A204.1 (cell line): ENCODE measurements around the gene MAD1L1.

Experiments used
- FAIRE-seq: peaks from 2 replicates; lab custom pipeline; 2012; peaks lifted over from hg19 to GRCh38; lab: Jason Lieb, UNC

MAD1L1 gene

DNA sequence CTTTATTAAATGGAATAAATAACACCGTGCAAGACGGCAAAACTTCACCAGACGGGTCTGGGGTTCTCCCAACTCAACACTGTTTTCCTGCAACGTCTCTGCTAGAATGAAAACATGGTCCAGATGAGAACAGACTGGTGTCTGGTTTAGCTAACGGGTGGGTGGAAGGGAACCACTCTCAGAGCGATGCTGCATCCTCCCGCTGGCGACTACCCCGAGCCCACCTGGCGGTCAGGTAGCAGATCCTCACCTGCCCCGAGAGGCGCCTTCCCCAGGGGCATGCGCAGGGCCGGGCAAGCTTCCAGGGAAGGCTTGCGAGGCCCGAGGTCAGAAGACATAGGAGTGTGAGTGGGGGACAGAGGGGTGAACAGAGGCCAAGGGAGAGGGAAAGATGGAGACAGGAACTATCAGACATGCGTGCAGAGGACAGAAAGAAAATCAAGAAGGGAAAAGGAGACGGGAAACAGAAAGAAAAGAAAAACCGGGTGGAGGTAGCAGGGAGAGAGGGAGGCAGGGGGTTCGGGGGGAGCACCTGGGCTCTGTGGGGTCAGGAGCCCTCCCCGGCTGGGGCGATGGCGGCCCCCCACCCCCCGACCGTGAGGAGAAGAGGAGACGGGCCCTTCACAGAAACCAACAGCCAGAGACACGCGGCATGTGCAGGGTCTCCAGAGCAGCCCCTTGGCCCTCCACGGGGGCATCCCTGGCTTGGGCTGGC is 222.0 kb downstream of the MAD1L1 start:
- no peak for FAIRE-seq

DNA sequence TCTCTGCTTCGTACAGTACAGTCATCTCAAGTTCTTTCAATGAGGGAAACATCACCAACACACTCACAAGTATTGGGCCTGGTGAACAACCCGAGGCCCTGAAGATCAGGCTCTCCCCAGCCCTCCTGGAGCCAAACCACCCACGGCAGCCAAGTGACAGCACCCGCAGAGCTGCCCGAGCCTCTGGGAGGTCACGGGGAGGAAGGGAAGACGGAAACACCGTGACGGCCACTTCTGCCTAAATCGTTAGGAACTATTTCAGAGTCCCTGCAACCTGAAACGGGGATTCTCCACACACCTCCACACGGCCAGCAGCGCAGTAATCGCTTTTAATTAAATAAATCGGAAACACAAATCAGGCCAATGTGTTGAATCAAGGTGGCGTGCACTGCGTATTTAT is 222.6 kb downstream of the MAD1L1 start:
- no peak for FAIRE-seq

DNA sequence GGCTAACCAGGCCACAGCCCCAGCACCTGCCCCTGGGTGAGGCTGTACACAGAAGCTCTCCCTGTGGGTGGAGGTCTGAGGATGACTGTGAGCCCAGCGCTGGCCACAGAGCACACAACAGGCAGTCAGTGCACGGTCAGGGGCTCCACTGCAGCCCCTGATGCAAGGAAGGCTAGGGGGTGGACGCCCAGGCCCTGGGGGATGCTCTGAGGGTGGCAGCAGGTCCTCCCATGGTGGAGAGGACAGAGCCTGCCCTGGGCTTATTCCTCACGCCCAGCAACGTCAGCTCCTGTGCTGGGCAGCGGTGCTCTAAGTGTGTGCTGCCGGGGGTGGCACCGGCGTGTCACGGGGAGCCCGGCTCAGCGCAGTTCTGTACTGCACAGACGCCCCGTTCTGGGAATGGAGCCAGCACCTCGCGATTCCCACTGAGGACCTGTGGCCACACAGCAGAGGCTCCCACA is 223.2 kb downstream of the MAD1L1 start:
- FAIRE-seq: no peak

DNA sequence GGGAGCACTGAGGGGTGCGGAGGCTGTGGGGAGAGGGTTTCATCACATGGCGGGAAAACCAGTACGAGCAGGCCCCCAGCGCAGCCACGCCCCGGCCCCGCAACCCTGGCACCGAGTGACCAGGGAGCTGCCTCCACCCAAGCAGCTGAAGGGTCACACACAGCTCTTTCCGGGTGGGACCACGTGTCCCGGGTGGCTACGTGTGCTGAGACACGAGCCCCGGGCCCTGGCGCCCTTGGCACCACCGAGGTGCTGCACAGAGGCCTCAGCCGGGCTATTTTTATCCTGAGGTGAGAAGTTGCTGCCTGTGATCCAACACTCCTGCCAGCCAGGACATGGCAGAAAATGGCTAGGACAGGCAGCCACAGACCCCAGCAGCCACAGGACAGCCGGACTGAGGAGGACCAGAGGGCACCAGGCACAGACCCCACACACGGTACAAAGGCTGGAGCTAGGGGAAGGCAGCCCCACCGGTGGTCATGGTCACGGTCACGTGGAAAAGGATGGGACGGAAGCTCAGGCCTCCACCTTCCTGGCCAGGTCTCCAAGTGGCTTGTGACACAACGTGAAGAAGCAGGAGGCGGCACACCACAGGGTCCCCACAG is 223.7 kb downstream of the MAD1L1 start:
- FAIRE-seq: no peak

DNA sequence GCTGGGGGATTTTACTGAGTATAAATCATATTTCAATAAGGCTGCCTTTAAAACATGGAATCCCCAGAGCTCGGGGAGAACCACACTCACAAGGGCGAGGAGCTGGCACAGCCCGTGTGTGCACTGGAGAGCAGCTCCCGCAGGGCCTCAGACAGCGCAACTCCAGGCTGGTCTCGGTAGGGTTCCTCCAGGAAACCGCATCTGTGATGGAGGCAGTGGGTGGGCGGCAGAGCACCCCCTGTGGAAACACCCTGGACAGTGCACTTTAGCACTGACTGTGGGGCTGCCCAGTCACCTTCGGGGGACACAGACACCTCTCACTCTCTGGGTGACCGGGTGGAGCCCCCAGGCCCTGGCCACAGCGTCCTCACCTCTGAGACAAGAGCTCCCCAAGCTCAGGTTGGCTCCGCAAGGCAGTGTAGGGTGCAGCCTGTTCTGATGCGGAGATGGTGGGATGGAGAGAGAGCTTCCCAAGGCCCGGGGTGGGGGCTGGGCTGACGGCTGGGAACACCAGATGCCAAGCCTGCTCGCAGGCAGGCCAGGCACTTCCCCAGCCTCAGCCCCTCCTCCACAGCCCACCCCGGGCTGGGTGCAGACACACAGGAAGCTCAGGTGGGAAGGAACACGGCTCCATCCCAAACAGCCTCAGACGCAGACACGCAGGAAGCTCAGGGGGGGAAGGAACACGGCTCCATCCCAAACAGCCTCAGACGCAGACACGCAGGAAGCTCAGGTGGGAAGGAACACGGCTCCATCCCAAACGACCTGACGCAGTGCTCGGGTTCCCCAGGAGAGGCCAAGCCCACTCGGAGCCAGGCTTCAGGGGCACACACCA is 224.4 kb downstream of the MAD1L1 start:
- no peak for FAIRE-seq

DNA sequence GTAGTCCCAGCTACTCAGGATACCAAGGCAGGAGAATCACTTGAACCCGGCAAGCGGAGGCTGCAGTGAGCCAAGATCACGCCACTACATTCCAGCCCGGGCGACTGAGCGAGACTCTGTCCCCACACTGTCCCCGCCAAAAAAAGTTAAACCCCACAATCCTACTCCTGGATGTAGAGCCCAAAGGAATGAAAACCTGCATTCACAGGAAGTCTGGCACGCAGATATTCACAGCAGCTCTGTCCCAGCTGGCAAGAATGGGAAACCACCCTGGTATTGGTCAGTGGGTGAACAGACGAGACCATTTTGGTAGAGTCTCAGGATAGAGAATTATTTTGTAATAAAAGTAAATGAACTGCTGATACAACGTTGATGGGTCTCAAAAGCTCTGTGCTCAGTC is 225.2 kb downstream of the MAD1L1 start:
- FAIRE-seq: no peak

DNA sequence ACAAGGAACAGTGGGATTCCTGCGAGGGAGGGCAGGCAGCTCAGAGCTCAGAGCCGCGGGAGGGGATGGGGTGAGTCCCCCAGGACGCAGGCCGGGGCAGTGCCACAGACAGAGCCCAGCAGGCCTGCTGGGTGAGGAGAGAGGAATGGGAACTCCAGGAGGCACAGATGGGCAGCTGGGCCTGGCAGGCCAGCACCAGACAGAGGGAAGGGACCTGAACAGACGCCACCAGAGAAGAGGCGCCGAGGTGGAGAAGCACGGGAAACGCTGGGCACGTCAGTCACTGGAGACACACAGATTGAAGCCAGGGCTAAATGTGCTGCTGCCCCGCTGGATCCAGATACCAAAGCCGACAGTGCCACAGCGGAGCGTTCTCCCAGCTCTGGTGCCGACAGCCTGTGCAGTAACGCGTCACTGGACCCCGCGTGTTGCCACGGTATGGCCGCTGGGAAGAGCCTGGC is 225.8 kb downstream of the MAD1L1 start:
- no peak for FAIRE-seq

DNA sequence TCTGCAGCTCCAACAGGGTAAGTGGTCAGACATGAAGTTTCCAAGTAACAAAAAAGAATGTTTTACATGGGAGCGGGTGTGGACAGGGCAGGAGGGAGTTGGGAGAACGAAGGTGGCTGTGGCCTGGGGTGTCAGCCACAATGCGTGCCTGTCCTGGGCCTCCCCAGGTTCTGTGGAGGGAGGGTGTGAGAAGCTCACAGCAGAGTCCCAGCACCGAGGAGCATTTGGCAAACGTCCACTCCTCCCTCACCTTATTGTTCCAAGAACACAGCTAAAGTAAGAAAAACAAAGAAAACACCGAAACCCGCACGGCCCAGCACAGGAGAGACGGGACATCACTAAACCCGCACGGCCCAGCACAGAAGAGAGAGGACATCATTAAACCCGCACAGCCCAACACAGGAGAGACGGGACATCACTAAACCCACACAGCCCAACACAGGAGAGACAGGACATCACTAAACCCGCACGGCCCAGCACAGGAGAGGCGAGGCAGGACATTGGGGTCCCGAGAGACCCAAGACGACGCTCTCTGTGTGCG is 226.4 kb downstream of the MAD1L1 start:
- FAIRE-seq: no peak

DNA sequence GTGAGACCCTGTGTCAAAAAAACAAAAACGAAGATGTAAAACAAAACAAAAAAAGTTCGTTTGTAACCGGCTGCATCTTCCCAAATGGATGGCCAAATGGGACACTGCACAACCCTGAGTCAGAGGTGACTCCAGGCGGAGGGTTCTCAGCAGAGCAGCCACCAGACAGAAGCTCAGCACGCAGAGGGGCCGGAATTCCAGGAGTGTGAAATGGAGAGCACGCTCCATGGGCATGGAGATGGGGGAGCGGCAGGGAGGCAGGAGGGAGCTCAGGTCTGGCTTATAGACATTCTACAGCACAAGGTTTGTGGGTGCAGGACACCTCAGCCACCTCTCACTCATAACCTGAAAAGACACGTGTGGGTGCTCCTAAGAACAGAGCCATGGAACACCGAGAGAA is 227.0 kb downstream of the MAD1L1 start:
- no peak for FAIRE-seq

DNA sequence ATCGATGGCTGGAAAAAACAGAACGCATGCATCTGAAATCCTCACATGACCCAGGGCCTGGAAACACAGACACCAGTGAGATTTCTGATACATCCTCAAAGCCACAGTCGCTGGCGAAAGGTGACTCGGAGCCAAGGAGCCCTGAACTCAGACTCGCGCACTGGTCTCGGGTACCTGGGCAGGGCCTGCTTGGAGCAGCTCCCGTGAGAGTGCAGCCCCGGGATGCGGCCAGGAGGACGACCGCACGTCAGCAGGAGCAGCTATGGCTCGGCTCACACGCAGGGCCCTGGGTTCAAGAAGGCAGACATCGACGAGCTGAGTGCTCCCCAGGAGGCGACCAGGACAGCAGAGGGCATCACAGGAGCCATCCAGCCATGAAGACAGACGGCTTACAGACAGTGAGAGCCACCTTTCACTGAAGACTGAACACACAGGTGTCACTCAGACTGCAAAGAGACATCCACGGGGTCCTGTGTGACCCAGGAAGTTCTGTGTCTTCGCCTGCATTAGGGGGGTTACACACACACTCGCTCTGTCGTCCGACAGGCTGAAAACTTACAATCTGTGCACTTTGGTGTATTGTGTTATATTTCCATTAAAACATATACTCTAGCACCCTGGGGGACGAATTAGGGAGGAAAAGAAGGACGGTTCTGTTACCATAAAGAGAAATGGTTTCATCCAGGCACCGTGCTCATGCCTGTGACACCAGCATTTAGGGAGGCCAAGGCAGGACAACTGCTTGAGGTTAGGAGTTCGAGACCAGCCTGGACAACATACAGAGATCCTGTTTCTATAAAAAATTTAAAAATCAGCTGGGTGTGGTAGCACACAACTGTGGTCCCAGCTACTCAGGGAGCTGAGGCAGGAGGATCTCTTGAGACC is 227.7 kb downstream of the MAD1L1 start:
- FAIRE-seq: no peak

DNA sequence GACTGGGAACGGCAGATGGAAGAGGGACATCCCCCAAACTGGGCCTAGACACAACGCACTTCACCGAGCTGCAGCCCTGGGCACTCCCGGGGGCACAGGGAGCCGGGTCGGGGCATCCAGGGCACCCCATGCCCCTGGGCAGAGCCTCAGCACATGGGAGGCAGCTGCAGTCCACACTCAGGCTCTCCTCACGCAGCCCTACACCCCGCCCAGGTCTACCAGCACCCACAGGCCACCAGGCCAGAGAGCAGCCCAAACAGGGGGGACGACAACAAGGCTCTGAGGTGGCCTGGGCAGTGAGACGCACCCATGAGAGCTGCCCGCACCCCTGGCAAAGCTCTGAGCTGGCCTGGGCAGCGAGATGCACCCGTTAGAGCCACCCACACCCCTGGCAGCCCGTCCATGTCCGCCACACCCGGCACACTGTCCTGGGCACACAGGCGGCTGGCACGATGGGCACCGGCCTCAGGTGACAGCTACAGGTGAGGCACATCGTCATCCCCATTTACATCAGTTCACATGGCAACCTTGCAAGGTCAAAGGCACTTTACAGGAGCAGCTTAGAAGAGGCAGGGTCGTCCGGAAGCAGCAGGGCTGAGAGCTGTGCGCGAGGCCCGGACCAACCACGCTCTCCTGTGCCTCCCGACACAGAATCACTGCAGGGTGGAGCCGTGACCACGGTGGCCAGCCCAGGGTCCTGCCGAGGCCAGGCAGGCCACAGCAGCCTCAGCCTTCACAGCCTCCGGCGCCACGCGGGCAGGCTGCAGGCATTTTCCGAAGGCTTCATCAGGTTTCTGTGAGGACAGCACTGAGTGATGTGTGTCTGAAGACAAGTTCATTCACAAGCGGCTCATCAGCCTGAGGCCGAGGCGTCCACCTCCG is 228.6 kb downstream of the MAD1L1 start:
- FAIRE-seq: no peak

DNA sequence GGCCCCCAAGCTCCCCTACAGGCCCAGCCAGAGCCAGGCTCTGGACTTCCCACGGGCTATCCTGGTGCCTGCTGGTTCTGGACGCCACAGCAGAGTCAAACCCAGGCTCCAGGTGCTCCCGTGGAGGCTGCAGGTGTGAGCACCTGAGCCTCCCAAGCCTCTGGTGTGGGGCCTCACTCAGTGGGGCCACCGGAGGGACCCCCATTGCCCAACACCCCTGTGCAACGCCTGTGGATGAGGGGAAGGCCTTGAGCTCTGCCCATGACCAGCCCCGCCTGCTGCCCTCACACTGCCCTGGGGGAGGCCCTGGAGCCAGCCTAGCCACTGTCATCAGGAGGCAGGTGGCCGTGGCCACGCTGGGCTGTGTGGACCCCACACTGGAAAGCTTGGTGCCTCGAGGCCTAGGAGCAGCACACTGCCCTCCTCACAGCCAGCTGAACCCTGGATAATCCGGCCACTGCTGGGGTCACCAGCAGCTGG is 229.3 kb downstream of the MAD1L1 start:
- no peak for FAIRE-seq

DNA sequence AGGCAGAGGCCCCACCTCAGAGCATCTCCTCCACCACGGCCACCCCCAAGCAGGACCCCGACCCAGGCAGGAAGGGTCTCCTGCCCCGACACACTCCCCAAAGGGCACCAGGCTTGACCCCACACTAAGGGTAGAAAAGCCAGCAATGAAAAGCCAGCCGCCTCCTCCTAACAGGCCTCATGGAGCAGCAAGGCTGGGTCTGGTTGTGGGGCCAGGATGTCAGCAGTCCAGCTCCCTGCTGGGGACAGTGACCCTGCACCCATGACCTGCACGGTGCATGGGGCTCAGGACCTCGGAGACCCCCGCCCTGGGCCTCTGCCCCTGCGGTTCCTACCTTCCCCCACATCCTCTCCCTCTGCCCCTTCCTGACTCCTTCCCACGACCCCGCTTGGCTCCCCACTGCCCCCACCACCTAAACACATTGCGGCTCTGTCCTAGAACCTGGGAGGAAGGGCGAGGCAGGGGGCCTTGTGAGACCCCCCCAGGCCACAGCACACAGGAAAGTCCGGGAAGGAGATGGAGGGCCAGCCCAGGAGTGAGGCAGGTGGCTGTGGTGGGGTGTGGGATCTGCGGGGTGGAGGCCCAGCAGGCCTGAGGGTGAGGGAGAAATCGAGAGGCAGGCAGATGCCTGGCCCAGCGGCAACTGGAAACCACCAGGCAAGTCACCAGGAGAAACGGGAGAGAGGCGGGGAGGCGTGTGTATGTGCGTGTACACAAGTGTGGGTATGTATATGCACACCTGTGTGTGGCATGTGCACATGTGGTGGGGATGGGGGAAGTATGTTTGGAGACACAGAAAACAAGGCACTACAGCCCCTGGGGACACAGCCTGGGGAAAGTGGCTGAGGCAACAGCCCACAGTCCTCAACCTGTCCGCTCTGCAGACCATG is 229.9 kb downstream of the MAD1L1 start:
- no peak for FAIRE-seq

DNA sequence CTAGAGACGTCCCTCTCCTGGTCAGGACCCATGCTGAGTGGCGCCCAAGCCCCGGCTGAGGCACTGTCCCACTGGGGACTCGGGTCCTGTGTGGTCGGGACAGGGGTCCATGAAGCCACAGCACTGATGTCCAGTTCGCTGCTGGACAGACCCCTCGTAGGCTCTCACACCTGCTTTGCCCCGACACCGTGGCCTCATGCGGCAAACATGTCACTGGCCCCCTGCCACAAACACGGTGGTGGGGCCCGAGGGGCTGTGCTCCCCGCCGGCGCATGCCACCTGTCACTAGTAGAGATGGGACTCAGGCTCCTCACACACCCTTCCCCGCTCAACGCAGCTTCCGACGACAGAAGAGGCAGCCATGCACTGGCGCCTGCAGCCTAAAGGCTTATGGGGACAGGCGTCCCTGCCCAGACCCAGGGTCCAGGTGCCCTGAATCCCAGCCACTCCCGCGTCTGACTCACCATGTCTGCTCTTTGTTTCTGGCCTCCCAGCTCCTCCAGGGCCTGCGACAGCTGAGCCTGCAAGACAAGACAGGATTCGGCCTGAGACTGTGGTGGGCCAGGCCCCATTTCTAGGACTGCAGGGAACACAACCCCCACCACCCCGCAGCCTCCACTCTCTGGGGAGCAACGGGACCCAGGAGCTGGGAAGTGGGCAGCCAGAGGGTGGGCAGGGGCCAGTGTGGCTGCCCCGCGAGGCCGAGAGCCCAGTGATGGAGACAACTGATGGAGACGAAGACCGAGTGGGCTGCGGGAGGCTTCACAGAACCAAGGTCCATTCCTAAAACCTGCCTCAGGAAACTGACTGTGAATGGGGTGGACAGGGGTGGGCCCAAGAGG is 230.9 kb downstream of the MAD1L1 start:
- no peak for FAIRE-seq

DNA sequence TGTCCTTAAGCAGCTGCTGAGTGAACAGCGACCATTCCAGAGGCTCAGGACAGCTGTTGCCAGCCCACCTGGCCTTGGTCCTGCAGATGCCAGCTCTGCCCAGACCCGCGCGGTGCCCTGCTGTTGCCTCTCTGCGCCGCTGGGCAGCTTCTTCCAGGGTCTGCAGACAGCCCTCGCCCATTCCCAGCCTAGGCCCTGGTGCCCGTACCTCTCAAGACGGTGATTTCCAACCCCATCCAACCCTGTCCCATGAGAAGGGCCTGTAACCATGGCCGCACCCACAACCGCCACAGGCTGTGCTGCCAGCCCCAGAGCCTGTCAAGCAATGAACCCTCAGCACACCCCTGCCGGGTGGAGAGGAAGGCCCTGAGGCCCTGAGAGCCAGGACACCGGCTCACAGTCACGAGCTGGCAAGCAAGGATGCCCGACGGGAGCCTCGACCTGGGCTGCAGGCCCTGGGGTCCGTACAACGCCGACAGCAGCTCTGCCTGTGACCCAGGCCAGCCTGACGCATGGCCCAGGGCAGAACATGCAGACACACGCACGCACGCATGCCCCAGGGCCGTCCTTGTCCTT is 231.9 kb downstream of the MAD1L1 start:
- no peak for FAIRE-seq

DNA sequence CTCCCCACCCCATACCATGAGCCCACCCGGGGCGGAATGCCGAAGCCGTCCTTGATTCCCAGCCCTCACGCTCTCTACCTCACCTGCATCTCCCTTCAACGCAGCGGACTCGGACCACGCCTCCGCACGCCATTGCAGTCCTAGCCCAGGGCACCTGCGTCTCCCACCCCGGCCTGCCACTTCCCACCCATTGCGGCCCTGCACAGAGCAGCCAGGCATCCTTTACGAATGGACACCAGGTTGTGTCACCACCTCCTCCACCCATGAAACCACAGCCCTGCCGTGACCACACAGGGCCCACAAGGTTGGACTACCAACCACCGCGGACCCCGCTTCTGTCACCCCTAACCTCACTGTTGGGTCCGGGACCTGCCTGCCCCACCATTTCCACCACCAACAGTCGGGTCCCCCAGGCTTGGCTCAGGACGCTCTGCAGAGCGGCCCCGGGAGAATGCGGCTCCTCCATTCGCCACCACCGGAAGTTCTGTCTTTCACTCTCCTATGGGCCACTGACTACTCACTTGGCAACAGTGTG is 232.5 kb downstream of the MAD1L1 start:
- FAIRE-seq: no peak

DNA sequence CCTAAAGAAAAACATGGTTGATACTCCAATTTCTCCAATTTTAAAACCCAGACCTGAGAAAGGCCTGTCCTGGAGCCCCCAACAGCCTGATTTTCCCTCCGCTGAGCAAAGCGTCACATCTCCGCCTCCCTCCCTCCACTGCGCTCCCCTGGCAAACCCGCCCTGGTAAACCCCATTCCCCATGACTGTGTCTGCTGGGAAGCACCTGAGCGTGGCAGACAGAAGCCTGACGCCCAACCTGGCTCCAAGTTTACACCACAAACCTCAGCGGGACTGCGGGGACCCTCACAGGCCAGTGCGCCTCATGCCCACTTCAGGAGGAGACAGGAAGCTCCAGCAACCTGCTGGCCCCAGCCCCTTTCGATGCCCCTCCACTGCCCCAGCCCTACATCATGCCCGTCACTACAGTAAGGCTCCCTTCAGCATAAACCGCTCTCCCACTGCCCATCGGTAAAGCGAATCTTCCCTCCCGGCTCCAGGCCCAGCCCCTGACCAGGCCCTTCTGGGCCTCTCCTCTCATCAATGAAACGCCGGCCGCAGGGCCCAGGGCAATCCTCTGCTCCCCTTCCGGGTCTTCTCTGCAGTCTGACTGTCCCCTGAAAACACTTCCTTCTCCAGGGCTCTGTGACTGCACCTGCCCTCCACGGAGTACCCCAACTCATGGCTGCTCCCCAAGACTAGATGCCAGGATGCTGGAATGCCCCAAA is 233.3 kb downstream of the MAD1L1 start:
- no peak for FAIRE-seq
